Fibroblast of mammary gland (primary cell): ENCODE data around the gene S100A10.

ENCODE experiments used
- DNase-seq: peaks from one replicate; pipeline ENCODE4 v3.0.0-alpha.2; 2010; ENCODE audit warnings: low read depth
- H3K4me3 ChIP-seq: 2 replicates; pipeline ENCODE4 v1.5.1; 2011; ENCODE audit warnings: low read depth, mild to moderate bottlenecking, low read length, moderate library complexity; ENCODE audit not compliant: control insufficient read depth
- CTCF ChIP-seq: conservative IDR thresholded peaks from 2 replicates; pipeline ENCODE4 v1.5.1; 2011; ENCODE audit warnings: low read depth, low read length, inconsistent platforms; ENCODE audit not compliant: control insufficient read depth, insufficient read depth

Gene S100A10

GRCh38 chr1:151967091-151967490 is 26.6 kb downstream of the S100A10 start:
- DNase-seq, result no peak
- H3K4me3 ChIP-seq, result no peak overlapping the region
- TF ChIP-seq CTCF, result no peak

GRCh38 chr1:151966061-151966460 is 27.6 kb downstream of the S100A10 start:
- DNase-seq, result no peak
- TF ChIP-seq CTCF, result no peak
- no peak overlapping the region for H3K4me3 ChIP-seq

GRCh38 chr1:151964510-151964909 is 29.1 kb downstream of the S100A10 start:
- no peak for TF ChIP-seq CTCF
- H3K4me3 ChIP-seq, result no peak overlapping the region
- DNase-seq, result no peak

- DNase-seq, result no peak
- no peak for TF ChIP-seq CTCF
- H3K4me3 ChIP-seq, result no peak overlapping the region
Observed at GRCh38 chr1:151963288-151963687, 30.4 kb downstream of the S100A10 start.

- DNase-seq, result no peak
Observed at GRCh38 chr1:151961833-151962232, 31.8 kb downstream of the S100A10 start.

GRCh38 chr1:151960780-151961513 is 32.7 kb downstream of the S100A10 start:
- no peak for TF ChIP-seq CTCF
- no peak overlapping the region for H3K4me3 ChIP-seq
- no peak for DNase-seq

More at GRCh38 chr1:151961833-151962232, 31.8 kb downstream of the S100A10 start:
- H3K4me3 ChIP-seq, result no peak overlapping the region
- no peak for TF ChIP-seq CTCF
